H1 (cell line): ENCODE results near the gene PAPSS2. TPM values are rescaled to one million over a fixed set of nuclear protein-coding genes. Genes with fewer than 3 reads are reported as not detected.

Experiments
- CTCF ChIA-PET: fragments of 300-600 bp; sonication (Branson Sonifier 250); formaldehyde crosslinking; loops from one replicate; lab custom pipeline; 2021; ENCODE audit not compliant: partially characterized antibody; lab: Charles Lee
- POLR2A ChIA-PET: fragments of 300-600 bp; sonication (Branson Sonifier 250); formaldehyde crosslinking; loops from one replicate; lab custom pipeline; 2021; ENCODE audit warnings: inconsistent platforms; ENCODE audit not compliant: partially characterized antibody; lab: Charles Lee
- DNase-seq, 2 experiments: peaks; one replicate each; pipeline versions ENCODE4 v3.0.0 to v3.0.0-alpha.2; 2010 to 2022; ENCODE audit warnings: low spot score in 2 of 2, low read depth in 1 of 2, mixed read lengths in 1 of 2
- FAIRE-seq: peaks from 2 replicates; lab custom pipeline; 2011; peaks lifted over from hg19 to GRCh38; lab: Jason Lieb, UNC
- H2AFZ ChIP-seq: 2 replicates; pipeline ENCODE4 v1.8.1; 2012; ENCODE audit warnings: low read length, inconsistent platforms
- H2AK5ac ChIP-seq: 2 replicates; pipeline ENCODE4 v1.6.1; 2013; ENCODE audit warnings: low read depth, low read length
- H2BK120ac ChIP-seq: replicated peaks from 2 replicates; pipeline ENCODE3; 2013; ENCODE audit warnings: low read depth, low read length, inconsistent platforms
- H2BK12ac ChIP-seq: 2 replicates; pipeline ENCODE4 v1.6.1; 2013; ENCODE audit warnings: low read depth, low read length
- H2BK15ac ChIP-seq: 2 replicates; pipeline ENCODE4 v1.6.1; 2013; ENCODE audit warnings: low read length
- H2BK20ac ChIP-seq: 2 replicates; pipeline ENCODE4 v1.6.1; 2013; ENCODE audit warnings: low read length
- H2BK5ac ChIP-seq: 2 replicates; pipeline ENCODE4 v1.6.1; 2013; ENCODE audit warnings: low read depth, low read length
- H3K14ac ChIP-seq: 2 replicates; pipeline ENCODE4 v1.6.1; 2013; ENCODE audit warnings: inconsistent platforms; ENCODE audit not compliant: insufficient read length
- H3K18ac ChIP-seq: 2 replicates; pipeline ENCODE4 v1.6.1; 2013; ENCODE audit warnings: low read length; ENCODE audit errors: extremely low read depth
- H3K23ac ChIP-seq: 2 replicates; pipeline ENCODE4 v1.6.1; 2013; ENCODE audit warnings: inconsistent platforms; ENCODE audit not compliant: insufficient read length
- H3K23me2 ChIP-seq: 2 replicates; pipeline ENCODE4 v1.6.1; 2013; ENCODE audit warnings: low read depth, low read length
- H3K27ac ChIP-seq: 2 replicates; pipeline ENCODE4 v1.6.1; 2011; ENCODE audit warnings: low read depth, low read length, inconsistent platforms
- H3K27me3 ChIP-seq, 4 experiments: replicated peaks in 1 of 4; 1 replicate in 1 of 4; 2 replicates in 3 of 4; pipeline versions ENCODE4 v1.6.1 to v1.8.1; 2011 to 2013; ENCODE audit warnings: low read length in 3 of 4, mild to moderate bottlenecking in 3 of 4, inconsistent platforms in 2 of 4, mixed read lengths in 2 of 4, moderate library complexity in 1 of 4; ENCODE audit not compliant: control insufficient read depth in 3 of 4, insufficient read depth in 3 of 4; ENCODE audit errors: extremely low read depth in 1 of 4
- H3K36me3 ChIP-seq, 4 experiments: 2 replicates each; pipeline versions ENCODE4 v1.6.1 to v1.8.1; 2011 to 2013; ENCODE audit warnings: mild to moderate bottlenecking in 4 of 4, low read length in 3 of 4, moderate library complexity in 2 of 4, control low read depth in 1 of 4, inconsistent platforms in 1 of 4; ENCODE audit not compliant: insufficient read depth in 4 of 4, control insufficient read depth in 2 of 4
- H3K4ac ChIP-seq: replicated peaks from 2 replicates; pipeline ENCODE3; 2013; ENCODE audit warnings: low read length, low read depth, mixed read lengths, inconsistent platforms; ENCODE audit not compliant: insufficient read length
- H3K4me1 ChIP-seq, 4 experiments: replicated peaks in 1 of 4; 1 replicate in 1 of 4; 2 replicates in 3 of 4; pipeline versions ENCODE4 v1.6.1 to v1.8.1; 2011 to 2013; ENCODE audit warnings: low read length in 3 of 4, inconsistent platforms in 2 of 4, mixed read lengths in 1 of 4; ENCODE audit not compliant: insufficient read depth in 4 of 4, control insufficient read depth in 3 of 4
- H3K4me2 ChIP-seq, 2 experiments: 2 replicates each; pipeline versions ENCODE4 v1.6.1 to v1.8.1; 2011 to 2013; ENCODE audit warnings: low read depth in 2 of 2, low read length in 2 of 2, control low read depth in 1 of 2, inconsistent platforms in 1 of 2, mild to moderate bottlenecking in 1 of 2; ENCODE audit not compliant: insufficient read depth in 1 of 2
- H3K4me3 ChIP-seq, 4 experiments: fragments of 200-600, 300-600 bp in 1 of 4; sonication (generic), shearing (Covaris generic), sonication (Bioruptor Twin) in 1 of 4; 2 replicates each; pipeline versions ENCODE4 v1.5.1 to v1.8.1; 2011 to 2016; ENCODE audit warnings: low read length in 4 of 4, low read depth in 3 of 4, control low read depth in 2 of 4, inconsistent platforms in 2 of 4, mild to moderate bottlenecking in 2 of 4, mixed read lengths in 1 of 4, moderate library complexity in 1 of 4; ENCODE audit not compliant: insufficient read depth in 2 of 4; ENCODE audit errors: extremely low read depth in 1 of 4
- H3K56ac ChIP-seq: replicated peaks from 2 replicates; pipeline ENCODE3; 2013; ENCODE audit warnings: low read depth, mild to moderate bottlenecking, mixed read lengths, low read length, inconsistent platforms; ENCODE audit not compliant: insufficient read length
- H3K79me1 ChIP-seq: 2 replicates; pipeline ENCODE4 v1.6.1; 2013; ENCODE audit warnings: low read depth, low read length, control low read depth
- H3K79me2 ChIP-seq, 2 experiments: 2 replicates each; pipeline versions ENCODE4 v1.6.1 to v1.8.1; 2012 to 2013; ENCODE audit warnings: low read length in 2 of 2, mild to moderate bottlenecking in 2 of 2, inconsistent platforms in 1 of 2; ENCODE audit not compliant: insufficient read depth in 2 of 2, control insufficient read depth in 1 of 2
- H3K9ac ChIP-seq, 4 experiments: replicated peaks in 1 of 4; 1 replicate in 1 of 4; 2 replicates in 3 of 4; pipeline versions ENCODE4 v1.6.1 to v1.8.1; 2011 to 2013; ENCODE audit warnings: low read depth in 3 of 4, low read length in 3 of 4, control low read depth in 2 of 4, mild to moderate bottlenecking in 2 of 4, moderate library complexity in 2 of 4, inconsistent platforms in 1 of 4; ENCODE audit errors: extremely low read depth in 1 of 4
- H3K9me3 ChIP-seq, 2 experiments: 2 replicates each; pipeline versions ENCODE4 v1.6.1 to v1.8.1; 2012 to 2013; ENCODE audit warnings: mild to moderate bottlenecking in 2 of 2, moderate library complexity in 2 of 2, control low read depth in 1 of 2, inconsistent platforms in 1 of 2, low read depth in 1 of 2, low read length in 1 of 2, mixed read lengths in 1 of 2; ENCODE audit not compliant: insufficient read depth in 2 of 2
- H4K20me1 ChIP-seq, 2 experiments: replicated peaks in 1 of 2; 2 replicates each; pipeline versions ENCODE3 to v1.8.1; 2011 to 2013; ENCODE audit warnings: inconsistent platforms in 2 of 2, low read length in 2 of 2, mild to moderate bottlenecking in 1 of 2; ENCODE audit not compliant: insufficient read depth in 2 of 2, control insufficient read depth in 1 of 2
- H4K5ac ChIP-seq: 2 replicates; pipeline ENCODE4 v1.6.1; 2013; ENCODE audit warnings: low read length, low read depth, mixed read lengths, inconsistent platforms; ENCODE audit not compliant: insufficient read length
- H4K8ac ChIP-seq: 2 replicates; pipeline ENCODE4 v1.8.0; 2013; ENCODE audit warnings: mild to moderate bottlenecking, moderate library complexity, low read length, inconsistent platforms; ENCODE audit not compliant: insufficient read depth; ENCODE audit errors: extremely low read depth
- H4K91ac ChIP-seq: replicated peaks from 2 replicates; pipeline ENCODE3; 2013; ENCODE audit warnings: low read length, mixed read lengths, inconsistent platforms; ENCODE audit not compliant: insufficient read length
- ATF2 ChIP-seq: IDR thresholded peaks from 2 replicates; pipeline ENCODE4 v1.6.1; 2012; ENCODE audit warnings: low read length, inconsistent platforms
- BACH1 ChIP-seq: IDR thresholded peaks from 2 replicates; pipeline ENCODE4 v1.6.1; 2012; ENCODE audit warnings: low read length, improper control_type of control experiment
- BCL11A ChIP-seq, 2 experiments: IDR thresholded peaks; one replicate each; pipeline ENCODE4 v1.6.1; 2011; ENCODE audit warnings: low read depth in 2 of 2, low read length in 2 of 2, mild to moderate bottlenecking in 2 of 2
- CEBPB ChIP-seq: IDR thresholded peaks from 2 replicates; pipeline ENCODE4 v1.6.1; 2012; ENCODE audit warnings: low read depth, low read length
- CTCF ChIP-seq, 3 experiments: IDR thresholded peaks; 1 replicate in 2 of 3; 2 replicates in 1 of 3; pipeline versions ENCODE4 v1.5.1 to v1.6.1; 2011; ENCODE audit warnings: low read length in 3 of 3, mild to moderate bottlenecking in 3 of 3, inconsistent platforms in 2 of 3, low read depth in 1 of 3, moderate library complexity in 1 of 3; ENCODE audit not compliant: insufficient read depth in 1 of 3; ENCODE audit errors: control extremely low read depth in 1 of 3
- MAFK ChIP-seq: IDR thresholded peaks from 2 replicates; pipeline ENCODE4 v1.6.1; 2012; ENCODE audit warnings: low read depth, mild to moderate bottlenecking, improper control_type of control experiment, low read length
- POLR2A ChIP-seq, 2 experiments: IDR thresholded peaks; 1 replicate in 1 of 2; 2 replicates in 1 of 2; pipeline ENCODE4 v1.6.1; 2011; ENCODE audit warnings: low read depth in 2 of 2, low read length in 2 of 2, mild to moderate bottlenecking in 2 of 2; ENCODE audit errors: control extremely low read depth in 1 of 2
- POLR2AphosphoS5 ChIP-seq: IDR thresholded peaks from 2 replicates; pipeline ENCODE4 v1.6.1; 2011; ENCODE audit warnings: low read depth, low read length
- RBBP5 ChIP-seq: IDR thresholded peaks from 2 replicates; pipeline ENCODE4 v1.7.1; 2012; ENCODE audit warnings: low read depth, mild to moderate bottlenecking, inconsistent platforms, low read length, moderate library complexity, borderline replicate concordance
- SAP30 ChIP-seq: fragments of 300-600 bp; sonication (generic); IDR thresholded peaks from 2 replicates; pipeline ENCODE4 v1.7.1; 2012; ENCODE audit warnings: low read length, moderate library complexity, mild to moderate bottlenecking, inconsistent platforms; ENCODE audit not compliant: insufficient read depth, insufficient replicate concordance
- SP4 ChIP-seq: IDR thresholded peaks from 2 replicates; pipeline ENCODE4 v1.6.1; 2012; ENCODE audit warnings: low read length, inconsistent platforms
- TBP ChIP-seq: IDR thresholded peaks from 2 replicates; pipeline ENCODE4 v1.6.1; 2011; ENCODE audit warnings: low read depth, low read length, improper control_type of control experiment
- polyA plus RNA-seq, 7 experiments: library from polyadenylated mRNA; depleted of rRNA in 3 of 7; stranded (reverse) in 5 of 7; unstranded in 2 of 7; fragments of >200 nt in 5 of 7; fragments of 200-250 nt in 2 of 7; gene quantifications; 1 replicate in 5 of 7; 2 replicates in 1 of 7; 4 replicates in 1 of 7; pipeline versions ENCODE4 v1.2.1 to v1.2.3, GENCODE V29; 2011 to 2013; ENCODE audit warnings: missing spikeins in 2 of 7, mixed read lengths in 2 of 7
- total RNA-seq: library from RNA; stranded (reverse); fragmentation: NEBNext Ultra II Directional; extraction: Animal tissue kit (Norgen Biotek cat#: 25700); gene quantifications from 2 replicates; pipeline ENCODE4 v1.2.1, GENCODE V29; 2021

The PAPSS2 gene
- total and polyA plus RNA-seq, 2 of the 8 experiments (the other 6 are each of a cell fraction or from before 2014, with no cell fraction given) = 7.6 to 20.2 TPM

- no peak for FAIRE-seq
- Histone ChIP-seq H3K79me2 (no peaks in the 10 kb centered on the region), H4K20me1 (no peaks in the 10 kb centered on the region)
- TF ChIP-seq RBBP5 (no peak), TBP (no peak), SAP30 (no peak), CEBPB (no peak), BACH1 (peak; percentile 72), BCL11A (IDR thresholded peaks at IDR 0.05; ENCODE audit: low read depth in 2 of 2, low read length in 2 of 2) (no peak), MAFK (peak; percentile 67), POLR2A (IDR thresholded peaks at IDR 0.05; ENCODE audit: control extremely low read depth in 1 of 2, low read depth in 2 of 2, low read length in 2 of 2) (no peak), POLR2AphosphoS5 (no peak), ATF2 (no peak), CTCF (IDR thresholded peaks at IDR 0.05; ENCODE audit: control extremely low read depth in 1 of 3, insufficient read depth in 1 of 3, low read depth in 1 of 3, low read length in 3 of 3) (no peak), SP4 (no peak)
Observed at GRCh38 chr10:87705339-87705738, 45.7 kb downstream of the PAPSS2 start.

More at GRCh38 chr10:87705339-87705738, 45.7 kb downstream of the PAPSS2 start:
- no peak overlapping the region for H2BK5ac ChIP-seq
- H3K23me2 ChIP-seq = no peaks in the 10 kb centered on the region
- H3K4me3 ChIP-seq = no peak overlapping the region
- ChIA-PET POLR2A (no interaction called here), CTCF (no interaction called here)
- no peaks in the 10 kb centered on the region for H3K27me3 ChIP-seq
- H3K9ac ChIP-seq = no peak overlapping the region
- no peak overlapping the region for H4K91ac ChIP-seq
- H3K4me1 ChIP-seq = no peaks in the 10 kb centered on the region
- no peak overlapping the region for H2AFZ ChIP-seq
- no peak overlapping the region for H4K8ac ChIP-seq
- no peaks in the 10 kb centered on the region for H3K9me3 ChIP-seq
- H3K4me2 ChIP-seq = no peak overlapping the region
- no peak overlapping the region for H2BK20ac ChIP-seq
- DNase-seq = no peak
- H2BK15ac ChIP-seq = no peak overlapping the region
- H2BK120ac ChIP-seq = no peak overlapping the region
- no peak overlapping the region for H3K23ac ChIP-seq
- H3K14ac ChIP-seq = no peak overlapping the region
- no peak overlapping the region for H4K5ac ChIP-seq
- H3K36me3 ChIP-seq = peaks cover 0 to 7% (median 0%) of the 10 kb centered on the region in 4 experiments; a peak in 3 of 8 replicates
- no peak overlapping the region for H2AK5ac ChIP-seq
- no peak overlapping the region for H3K27ac ChIP-seq
- H3K4ac ChIP-seq = no peak overlapping the region
- H3K79me1 ChIP-seq = no peaks in the 10 kb centered on the region
- H3K18ac ChIP-seq = no peak overlapping the region
- H3K56ac ChIP-seq = no peak overlapping the region
- no peak overlapping the region for H2BK12ac ChIP-seq
